ENCODE data around the gene C6orf47. TPM values are rescaled to one million over a fixed set of nuclear protein-coding genes. Genes with fewer than 3 reads are reported as not detected.

C6orf47 gene
- total RNA-seq, 1 experiment from 2014 or later = 22.4 TPM

GRCh38 chr6:31655349-31656237, 5.0 kb downstream of the C6orf47 start, which contains the start of gene APOM:
APOM (plus strand) TSS chr6:31655894; CDS start chr6:31655967, 73 bp downstream.
- CTCF ChIA-PET = no interaction called here
- TF ChIP-seq CTCF (IDR thresholded peaks at IDR 0.05) = no peak
- no peak for TF ChIP-seq REST (IDR thresholded peaks at IDR 0.05; ENCODE audit: insufficient read depth in 1 of 2, low read depth in 2 of 2, low read length in 1 of 2)
- Histone ChIP-seq H3K27me3 (ENCODE audit: control insufficient read depth, insufficient read depth, low read length) (no peaks in the 10 kb centered on the region), H3K27ac (ENCODE audit: low read length) (no peak within 1 kb of the TSS), H3K4me3 (ENCODE audit: low read depth in 2 of 2, low read length in 2 of 2) (no peak within 1 kb of the TSS), H3K36me3 (ENCODE audit: control insufficient read depth, insufficient read depth, low read length) (no peaks in the 10 kb centered on the region; the same call in 1 of the 2 replicates), H3K4me1 (ENCODE audit: control insufficient read depth, insufficient read depth, low read length) (peaks cover 34% of the 10 kb centered on the region), H3K9me3 (ENCODE audit: control insufficient read depth, insufficient read depth, low read depth, low read length) (no peaks in the 10 kb centered on the region)
- intact Hi-C loops (cut with micrococcal nuclease; ENCODE audit: unreplicated experiment) = no loop called here
- ATAC-seq = no peak
- BruUV-seq (replicated peaks) = no TSS peak
- POLR2A ChIA-PET = no interaction called here
- in situ Hi-C loops (cut with HindIII; ENCODE audit: low pct_unique_long_range_greater_than_20kb, low sequenced_read_pairs) = no loop called here
- DNase-seq (ENCODE audit: low read depth, low spot score) = no peak

- DNase-seq (ENCODE audit: low read depth, low spot score) (no peak), ATAC-seq (no peak)
- Histone ChIP-seq H3K36me3 (ENCODE audit: control insufficient read depth, insufficient read depth, low read length) (no peaks in the 10 kb centered on the region; the same call in 1 of the 2 replicates), H3K27ac (ENCODE audit: low read length) (no peak overlapping the region), H3K4me3 (ENCODE audit: low read depth in 2 of 2, low read length in 2 of 2) (no peak overlapping the region), H3K27me3 (ENCODE audit: control insufficient read depth, insufficient read depth, low read length) (no peaks in the 10 kb centered on the region), H3K4me1 (ENCODE audit: control insufficient read depth, insufficient read depth, low read length) (peaks cover 34% of the 10 kb centered on the region), H3K9me3 (ENCODE audit: control insufficient read depth, insufficient read depth, low read depth, low read length) (no peaks in the 10 kb centered on the region)
- CTCF ChIA-PET = no interaction called here
- in situ Hi-C loops (cut with HindIII; ENCODE audit: low pct_unique_long_range_greater_than_20kb, low sequenced_read_pairs) (no loop called here), intact Hi-C loops (cut with micrococcal nuclease; ENCODE audit: unreplicated experiment) (no loop called here)
- TF ChIP-seq POLR2AphosphoS5 (IDR thresholded peaks at IDR 0.05; ENCODE audit: low read depth, low read length) (no peak), TCF7L2 (IDR thresholded peaks at IDR 0.05; ENCODE audit: low read depth, low read length) (no peak), SIN3A (IDR thresholded peaks at IDR 0.05; ENCODE audit: borderline replicate concordance, insufficient read depth, low read depth, low read length) (no peak), CTCF (IDR thresholded peaks at IDR 0.05) (no peak), REST (IDR thresholded peaks at IDR 0.05; ENCODE audit: insufficient read depth in 1 of 2, low read depth in 2 of 2, low read length in 1 of 2) (no peak)
- POLR2A ChIA-PET = interaction anchor here (0.6 kb wide), 1 partner anchor 441 kb away, joined by 3 read pairs; no protein-coding TSS in a partner anchor
- BruUV-seq (replicated peaks) = no TSS peak
These were observed 5.8 kb downstream of the C6orf47 start for GRCh38 chr6:31654574-31655348.

Data from Panc1 (cell line).